DOHH2 (cell line): ENCODE measurements around the gene FNDC3B.

Experiments
- CTCF ChIP-seq: fragments of 200-600 bp; sonication (generic); IDR thresholded peaks from one replicate; pipeline ENCODE4 v1.5.1; 2014; ENCODE audit warnings: antibody characterized with exemption, mild to moderate bottlenecking, low read depth, low read length; ENCODE audit not compliant: poor library complexity, severe bottlenecking
- EZH2phosphoT487 ChIP-seq: fragments of 200-600 bp; sonication (generic); IDR thresholded peaks from 2 replicates; pipeline ENCODE4 v1.6.1; 2017; ENCODE audit warnings: borderline replicate concordance, mild to moderate bottlenecking, antibody characterized with exemption, low read length, moderate library complexity, mixed read lengths

- TF ChIP-seq CTCF: no peak
- no peak for TF ChIP-seq EZH2phosphoT487
Observed at GRCh38 chr3:172351895-172352466, 312.6 kb downstream of the FNDC3B start.
